ENCODE results near the gene IFNL4. TPM values are rescaled to one million over a fixed set of nuclear protein-coding genes. Genes with fewer than 3 reads are reported as not detected.

The IFNL4 gene
- total and polyA plus RNA-seq, 2 of the 13 experiments (the other 11 are each of a cell fraction or from before 2014, with no cell fraction given): not detected

- 42% methylated on average over 18 of the region's 57 CpGs for WGBS (ENCODE audit: low lambda C conversion rate)
- Histone ChIP-seq H2AFZ (ENCODE audit: low read length) (no peak within 1 kb of the TSS), H3K27me3 (ENCODE audit: control insufficient read depth in 1 of 2, insufficient read depth in 2 of 2, low read length in 2 of 2) (peaks cover 6 to 52% of the 10 kb centered on the region in 2 experiments), H3K9me3 (ENCODE audit: low read length) (no peaks in the 10 kb centered on the region), H3K4me3 (replicated peaks in 1 of 3; ENCODE audit: insufficient read depth in 1 of 3, low read depth in 2 of 3, low read length in 3 of 3) (no peak within 1 kb of the TSS), H3K4me1 (ENCODE audit: insufficient read depth, low read length) (peaks cover 9% of the 10 kb centered on the region; the same call in 1 of the 2 replicates), H3K9ac (ENCODE audit: insufficient read depth, low read depth, low read length) (no peak within 1 kb of the TSS), H3K36me3 (replicated peaks in 1 of 2; ENCODE audit: control insufficient read depth in 1 of 2, insufficient read depth in 2 of 2, low read length in 2 of 2) (no peaks in the 10 kb centered on the region), H3K27ac (ENCODE audit: extremely low read length, insufficient read depth, low read length) (no peak within 1 kb of the TSS), H3K79me2 (ENCODE audit: insufficient read depth, low read length) (no peaks in the 10 kb centered on the region), H3K4me2 (ENCODE audit: low read depth, low read length) (no peak within 1 kb of the TSS), H4K20me1 (ENCODE audit: insufficient read depth, low read length) (no peaks in the 10 kb centered on the region)
- no peak for DNase-seq (ENCODE audit: low spot score)
- CTCF ChIA-PET (ENCODE audit: low intra/inter-chr PET ratio, low total read pairs): no interaction called here
- TF ChIP-seq ZNF333 (CRISPR knock-in tag; IDR thresholded peaks at IDR 0.05; ENCODE audit: borderline replicate concordance): no peak
- peak; percentile 42 for TF ChIP-seq HNRNPLL (IDR thresholded peaks at IDR 0.05; ENCODE audit: low read depth, low read length, poor library complexity, severe bottlenecking)
- TF ChIP-seq HMG20A (CRISPR knock-in tag; IDR thresholded peaks at IDR 0.05; ENCODE audit: borderline replicate concordance): no peak
- TF ChIP-seq ADNP (CRISPR knock-in tag; IDR thresholded peaks at IDR 0.05): no peak
- peak; percentile 86 for TF ChIP-seq ZNF800 (CRISPR knock-in tag; IDR thresholded peaks at IDR 0.05)
- peak; percentile 28; the same call in 2 of the 3 replicates for ATAC-seq
- intact Hi-C loops (cut with micrococcal nuclease; ENCODE audit: unreplicated experiment) (no loop called here), in situ Hi-C loops (cut with HindIII; ENCODE audit: extremely low pct_ligation_motif_present, low pct_unique_long_range_greater_than_20kb) (no loop called here)
- no peak for FAIRE-seq
- POLR2A ChIA-PET: interaction anchor here (1.4 kb wide), 1 partner anchor 273 kb away, joined by 3 read pairs; the partner anchor contains the start of genes MRPS12 and SARS2
- BruUV-seq (replicated peaks): no TSS peak
These were observed 45.0 kb downstream of the IFNL4 start, which contains the start of gene SYCN for GRCh38 chr19:39203372-39204341. Gene SYCN, minus strand, starts transcription at chr19:39204263. Its CDS starts 9 bp downstream, at chr19:39204254.

Data from HepG2 (cell line).